COR-L47 (cell line): ENCODE results near the gene PGF.
A peak's percentile ranks its signal among the peaks of the same experiment; 100 is the strongest.

Experiments
- DNase-seq: peaks from one replicate; lab custom pipeline; 2025; lab: John Stamatoyannopoulos, UW

The PGF gene

GRCh38 chr14:74956280-74957072 lies 1.1 kb upstream of the PGF start:
- DNase-seq, result no peak

- DNase-seq, result no peak
These were observed 556 bp upstream of the PGF start for GRCh38 chr14:74956027-74956279.

GRCh38 chr14:74954947-74955228 lies 509 bp downstream of the PGF start:
- no peak for DNase-seq

DNA sequence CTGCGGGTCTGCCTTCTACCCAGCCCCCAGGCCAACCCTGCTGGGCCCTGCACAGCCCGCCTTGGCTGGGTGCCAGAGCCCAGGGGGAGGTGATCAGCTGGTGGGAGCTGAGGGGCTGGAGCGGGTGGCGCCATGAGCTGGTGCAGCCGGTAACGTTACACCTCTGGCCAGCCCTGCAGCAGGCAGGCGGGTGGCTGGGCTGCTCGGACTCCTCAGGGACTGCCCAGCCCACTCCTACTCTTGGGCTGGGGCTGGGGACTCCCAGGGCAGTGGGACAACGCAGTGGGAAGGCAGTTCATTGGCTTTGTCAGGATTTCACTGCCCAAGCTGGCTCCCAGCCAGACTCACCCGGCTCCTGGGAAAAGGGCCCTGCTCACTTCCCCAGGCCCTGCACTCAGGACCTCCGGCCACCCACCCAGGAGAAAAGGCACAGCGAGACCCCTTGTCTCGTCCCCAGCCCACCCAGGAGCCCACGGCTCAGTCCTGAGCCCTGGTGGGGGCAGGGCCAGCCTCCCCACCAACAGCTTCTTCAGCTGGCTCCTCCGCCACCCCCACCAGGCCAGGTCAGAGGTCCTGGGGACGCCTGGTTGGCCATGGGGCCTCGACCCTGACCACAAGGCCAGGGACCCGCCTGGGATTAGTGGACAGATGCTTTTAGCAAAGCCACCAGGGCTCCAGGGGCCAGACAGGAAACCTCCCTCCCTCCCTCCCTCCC lies 1.0 kb downstream of the PGF start:
- peak; percentile 87 for DNase-seq

GRCh38 chr14:74953686-74954085 lies 1.7 kb downstream of the PGF start:
- no peak for DNase-seq

GRCh38 chr14:74952697-74953484 lies 2.5 kb downstream of the PGF start:
- no peak for DNase-seq

DNA sequence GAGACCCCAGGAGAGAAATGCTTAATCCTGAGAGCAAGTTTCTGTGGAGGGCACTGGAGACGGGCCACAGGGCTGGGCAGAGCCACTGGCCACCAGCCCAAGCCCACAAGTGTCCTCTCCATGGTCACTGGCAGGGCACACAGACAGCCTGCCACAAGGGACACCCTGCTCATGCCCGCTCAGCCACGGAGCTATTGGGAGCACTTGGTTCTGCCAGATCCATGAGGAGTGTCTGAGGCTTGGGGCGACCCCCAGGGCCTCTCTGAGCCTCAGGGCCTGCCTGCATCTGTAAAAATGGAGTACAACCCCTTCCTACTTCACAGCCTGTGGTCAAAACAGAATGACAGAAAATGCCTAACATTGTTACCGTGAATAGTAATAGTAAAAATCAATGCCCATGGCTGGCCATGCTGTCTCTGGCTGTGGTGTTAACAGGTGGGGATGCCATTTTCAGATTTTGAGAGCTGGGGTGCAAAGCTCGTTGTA lies 3.2 kb downstream of the PGF start:
- DNase-seq, result no peak

DNA sequence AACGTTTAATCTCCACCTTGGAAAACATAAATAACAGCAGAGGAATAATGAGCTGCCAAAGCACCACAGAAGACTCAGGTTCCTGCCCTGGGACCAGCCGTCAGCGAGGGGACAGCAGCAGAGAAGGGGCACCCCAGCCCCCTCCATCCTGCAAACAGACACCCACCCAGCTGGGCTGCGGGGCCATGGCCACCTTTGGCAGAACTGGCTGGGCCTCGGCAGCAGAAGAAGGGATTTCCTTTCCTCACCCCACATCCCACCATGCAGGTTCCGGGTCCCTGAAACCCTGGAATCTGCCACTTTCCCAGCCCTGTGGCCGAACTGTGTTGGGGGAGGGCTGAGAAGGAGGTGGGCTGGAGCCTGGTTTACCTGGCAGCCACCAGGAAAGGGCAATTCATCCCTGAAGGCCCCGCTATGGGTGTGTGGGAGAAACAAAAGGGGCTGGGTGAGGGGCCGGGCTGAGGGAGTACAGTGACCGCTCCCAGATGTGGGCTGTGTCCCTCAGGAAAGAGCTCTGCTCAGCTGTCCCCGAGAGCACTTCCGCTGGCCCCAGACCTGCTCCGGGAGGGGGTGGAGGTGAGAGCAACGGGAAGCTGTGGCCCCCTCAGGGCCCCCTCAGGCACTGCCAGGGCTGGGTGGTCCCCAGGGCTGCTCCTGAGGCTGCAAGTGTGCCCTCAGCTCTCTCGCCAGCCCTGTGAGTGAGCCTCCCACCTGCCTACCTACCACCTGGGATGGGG lies 3.8 kb downstream of the PGF start:
- DNase-seq, result no peak

DNA sequence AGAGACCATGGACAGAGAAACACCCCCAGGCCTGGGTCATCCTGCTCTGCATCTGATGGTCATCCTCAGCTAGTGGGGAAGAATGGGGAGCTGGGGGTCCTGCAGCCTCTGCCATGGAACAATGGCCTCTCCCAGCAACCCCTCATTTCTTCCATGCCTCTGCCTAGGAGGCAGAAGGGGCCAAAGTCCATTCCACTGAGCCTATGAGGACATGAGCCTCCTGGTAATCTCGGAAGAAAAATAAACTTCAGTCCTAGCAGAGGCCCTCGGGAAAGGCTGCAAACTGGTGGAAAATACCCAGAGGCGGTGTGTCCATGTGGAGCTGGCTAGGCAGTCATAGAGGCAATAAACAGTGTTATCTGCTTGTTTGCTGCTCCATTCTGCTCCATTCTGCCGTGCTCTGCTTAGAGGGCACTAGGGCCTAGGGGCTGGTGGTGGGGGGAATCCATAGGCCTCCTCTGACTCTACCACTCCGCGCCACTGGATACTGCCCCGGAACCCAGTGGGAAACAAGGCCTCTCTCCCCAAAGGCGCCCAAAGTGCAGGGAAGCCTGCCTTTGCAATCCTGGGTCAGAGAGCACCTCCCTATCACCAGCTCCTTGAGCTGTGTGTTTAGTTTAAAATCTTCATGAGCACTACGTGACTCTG lies 4.5 kb downstream of the PGF start:
- DNase-seq, result no peak

- DNase-seq, result no peak
These were observed 5.4 kb downstream of the PGF start for GRCh38 chr14:74949859-74950573.

GRCh38 chr14:74949191-74949601 lies 6.2 kb downstream of the PGF start:
- DNase-seq, result no peak

DNA sequence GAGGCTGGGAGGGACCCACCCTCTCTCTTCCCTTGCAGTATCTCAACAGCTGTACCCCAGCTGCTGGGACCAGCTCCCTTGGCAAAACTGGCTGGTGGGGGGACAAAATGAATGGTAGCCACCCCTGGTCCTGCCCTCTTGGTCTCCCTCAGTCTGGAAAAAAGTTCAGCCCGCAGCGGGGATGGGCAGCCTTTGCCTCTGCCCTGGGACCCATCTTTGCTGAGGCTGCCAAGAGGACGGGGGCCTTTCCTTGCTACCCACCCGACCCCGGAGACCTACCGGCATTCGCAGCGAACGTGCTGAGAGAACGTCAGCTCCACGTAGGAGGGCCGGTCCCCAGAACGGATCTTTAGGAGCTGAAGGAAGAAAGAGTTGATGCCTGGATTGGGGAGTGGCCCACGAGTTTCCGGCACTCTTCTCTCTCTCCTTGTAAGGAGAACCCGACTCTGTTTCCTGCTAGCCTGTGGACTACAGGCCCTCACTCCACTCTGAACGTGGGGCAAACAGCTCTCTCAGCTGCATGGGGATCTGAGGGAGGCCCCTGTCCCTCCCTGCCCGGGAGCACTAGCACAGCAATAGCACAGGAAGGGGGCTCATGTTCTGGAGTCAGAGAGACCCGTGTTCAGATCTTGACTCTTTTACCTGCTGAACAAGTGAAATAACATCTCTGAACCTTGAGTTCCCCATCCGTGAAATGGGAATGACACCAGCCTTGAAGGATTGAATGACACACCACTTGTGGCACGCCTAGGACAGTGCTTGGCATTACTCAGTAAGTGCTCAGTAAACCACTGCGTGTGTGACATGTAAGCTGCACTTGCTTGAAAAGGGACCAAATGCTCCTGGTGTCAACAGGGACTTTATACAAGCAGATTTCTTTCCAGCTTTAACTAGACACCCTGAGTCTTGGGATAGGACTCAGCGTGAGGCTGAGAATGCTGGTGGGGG lies 6.9 kb downstream of the PGF start:
- DNase-seq, result no peak

DNA sequence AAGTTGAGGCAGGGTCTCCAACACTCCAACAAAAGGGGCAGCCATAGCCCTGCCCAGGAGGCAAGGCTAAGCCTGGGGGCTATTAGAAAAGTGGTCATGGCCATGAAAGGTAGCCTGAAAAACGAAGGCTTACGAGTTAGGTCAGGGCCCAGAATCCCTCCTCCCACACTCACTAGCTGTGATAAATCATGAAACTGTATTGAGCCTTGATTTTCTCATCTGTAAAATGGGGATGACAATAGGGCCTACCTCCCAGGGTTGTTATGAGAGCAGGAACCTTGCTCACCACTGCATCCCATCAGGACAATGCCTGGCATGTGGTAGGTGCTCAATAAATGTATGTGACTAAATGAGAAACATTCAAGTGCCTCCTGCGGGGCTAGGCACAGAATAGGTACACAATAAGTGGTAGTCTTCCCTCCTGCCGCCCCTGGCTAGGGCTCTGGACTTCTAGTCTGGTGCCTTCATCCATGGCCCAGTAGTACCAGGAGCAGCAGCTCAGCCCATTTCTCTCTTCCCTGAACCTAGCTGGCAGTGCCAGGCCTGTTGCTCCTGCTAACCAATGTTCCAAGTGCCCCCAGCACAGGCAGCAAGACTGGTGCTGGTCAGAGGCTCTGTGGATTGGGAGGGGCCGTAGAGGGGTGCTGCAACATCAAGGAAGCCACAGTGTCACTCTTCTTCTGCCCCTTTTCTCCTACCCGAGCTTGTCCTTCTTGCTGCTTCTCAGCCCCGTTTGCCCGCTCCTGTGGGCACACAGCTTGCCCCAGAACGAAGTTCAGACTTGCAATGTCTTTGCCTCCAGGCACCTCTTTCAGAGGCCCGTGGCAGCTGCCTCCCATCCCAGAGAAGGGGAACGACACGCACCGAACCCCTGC lies 7.8 kb downstream of the PGF start:
- DNase-seq, result no peak

DNA sequence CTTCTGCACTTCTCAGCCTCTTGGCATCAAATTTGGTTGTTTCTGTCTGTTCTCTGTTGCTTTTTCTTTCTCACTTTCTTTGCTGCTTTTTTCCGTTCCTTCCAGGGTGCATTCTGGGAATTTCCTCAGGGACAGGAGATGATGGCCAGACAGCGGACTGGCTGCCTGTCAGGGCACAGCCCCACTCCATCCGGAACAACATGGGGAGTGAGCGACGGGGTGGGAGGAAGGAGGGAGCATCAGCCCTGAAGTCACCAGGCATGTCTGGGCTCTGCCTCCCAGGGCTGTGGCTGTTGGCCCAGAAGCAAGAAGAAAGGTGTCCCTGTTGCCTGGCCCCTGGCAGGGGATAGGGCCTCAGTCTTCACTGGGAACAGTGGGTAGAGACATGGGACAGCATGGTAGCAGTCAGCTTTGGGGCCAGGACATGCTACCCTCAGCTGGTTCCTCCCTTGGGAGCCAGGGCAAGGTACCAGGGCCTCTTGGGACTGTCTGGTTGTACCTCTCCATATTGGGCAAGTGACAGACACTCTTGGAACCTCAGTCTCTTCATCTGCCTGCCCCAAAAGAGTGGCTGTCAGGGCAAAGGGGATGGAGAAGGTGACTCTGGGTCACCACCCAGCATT lies 8.6 kb downstream of the PGF start:
- DNase-seq, result no peak

DNA sequence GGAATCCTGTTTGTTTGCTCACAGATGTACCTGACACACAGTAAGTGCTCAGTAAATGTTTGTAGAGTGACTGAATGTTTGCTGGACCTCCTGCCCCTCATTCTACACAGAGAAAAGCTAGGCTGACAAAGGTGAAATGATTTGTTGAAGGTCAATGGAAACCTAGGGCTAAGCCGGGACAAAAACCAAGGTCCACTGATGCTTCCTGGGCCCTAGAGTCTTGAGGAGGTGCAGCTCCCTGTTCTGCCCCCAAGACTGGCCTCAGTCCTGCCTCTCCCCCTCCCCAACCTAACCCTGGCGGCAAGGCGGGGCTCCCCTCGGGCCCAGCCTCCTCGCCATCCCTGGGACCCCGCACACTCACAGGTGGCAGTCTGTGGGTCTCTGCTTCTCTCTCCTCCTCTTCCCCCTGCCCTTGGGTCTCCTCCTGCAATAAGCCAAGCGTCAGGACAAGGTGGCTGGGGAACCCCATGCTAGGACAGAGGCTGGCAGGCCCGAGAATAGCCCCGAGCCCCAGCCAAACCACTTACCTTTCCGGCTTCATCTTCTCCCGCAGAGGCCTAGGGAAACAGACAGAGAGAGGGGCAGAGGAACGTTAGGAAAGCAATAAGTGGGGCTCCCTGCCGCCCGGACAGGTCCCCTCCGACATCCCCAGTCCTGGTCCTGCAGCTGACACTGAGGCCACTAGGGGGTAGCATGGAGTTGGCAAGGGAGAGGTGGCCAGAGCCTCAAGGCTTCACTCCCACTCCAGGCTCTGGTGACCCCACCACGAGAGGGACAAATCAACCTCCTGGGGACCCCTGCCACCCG lies 9.3 kb downstream of the PGF start:
- peak; percentile 59 for DNase-seq

- peak; percentile 13 for DNase-seq
These were observed 10.0 kb downstream of the PGF start for GRCh38 chr14:74945261-74945851.

DNA sequence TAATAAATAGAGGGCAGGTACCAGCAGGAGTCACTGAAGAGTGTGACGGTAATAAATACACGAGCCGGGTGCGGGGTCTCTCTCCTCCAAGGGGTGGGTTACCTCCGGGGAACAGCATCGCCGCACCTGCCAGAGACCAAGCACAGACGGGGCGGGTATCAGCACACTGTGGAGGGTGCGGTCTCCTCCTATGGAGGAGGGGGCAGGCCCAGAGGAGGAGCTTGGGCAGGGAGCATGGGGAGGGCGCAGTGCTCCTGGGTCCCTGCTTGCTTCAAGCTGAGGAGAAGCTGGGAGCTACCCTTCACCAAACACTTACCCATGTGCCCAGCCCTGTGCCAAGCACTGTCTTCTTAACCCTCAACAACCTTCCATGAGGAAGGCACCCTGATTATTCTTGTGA lies 12.8 kb downstream of the PGF start:
- no peak for DNase-seq
